Right lobe of liver (tissue), 4 donors: ENCODE measurements around the gene RPL12.

Source experiments
- CTCF ChIP-seq, 4 donors: fragments of 200-600 bp in 3 of 4; fragments of 450-650 bp in 1 of 4; IDR thresholded peaks; one replicate each; pipeline versions ENCODE4 v1.5.1 to v1.8.0; 2016 to 2022; ENCODE audit warnings: antibody characterized with exemption in 4 of 4, mild to moderate bottlenecking in 2 of 4
- POLR2A ChIP-seq: fragments of 450-650 bp; IDR thresholded peaks from one replicate; pipeline ENCODE4 v1.6.1; 2017; ENCODE audit warnings: antibody characterized with exemption, mild to moderate bottlenecking
- donor health status: DM: no; HTN: no; CAD: no.
- donor health status: DM: no; HTN: no; CAD: no.
- donor health status: DM: no; HTN: yes; CAD: no.

- TF ChIP-seq CTCF (IDR thresholded peaks at IDR 0.05) (no peak), POLR2A (no peak)
These were observed 19.5 kb upstream of the RPL12 start for GRCh38 chr9:127470662-127471061.
